Astrocyte of the cerebellum (primary cell): Measurements from ENCODE around the gene FCN3.

Source experiments
- DNase-seq: peaks from one replicate; pipeline ENCODE4 v3.0.0-alpha.2; 2011; ENCODE audit warnings: low read depth
- H3K4me3 ChIP-seq: 2 replicates; pipeline ENCODE4 v1.5.1; 2011; ENCODE audit warnings: mild to moderate bottlenecking, low read depth, low read length, moderate library complexity
- CTCF ChIP-seq: IDR thresholded peaks from 2 replicates; pipeline ENCODE4 v1.5.1; 2012; ENCODE audit warnings: low read length, low read depth, moderate library complexity, mild to moderate bottlenecking; ENCODE audit errors: missing control alignments
- in situ Hi-C: cut with HindIII; loops from 2 replicates; pipeline ENCODE4 v1.10.0; 2017; ENCODE audit warnings: low sequenced_read_pairs

Gene FCN3

GRCh38 chr1:27365372-27366112, 9.1 kb downstream of the FCN3 start:
- peak; percentile 68 for DNase-seq
- in situ Hi-C loops: no loop called here
- peak overlapping the region; percentile 60 for H3K4me3 ChIP-seq
- no peak for TF ChIP-seq CTCF

DNA sequence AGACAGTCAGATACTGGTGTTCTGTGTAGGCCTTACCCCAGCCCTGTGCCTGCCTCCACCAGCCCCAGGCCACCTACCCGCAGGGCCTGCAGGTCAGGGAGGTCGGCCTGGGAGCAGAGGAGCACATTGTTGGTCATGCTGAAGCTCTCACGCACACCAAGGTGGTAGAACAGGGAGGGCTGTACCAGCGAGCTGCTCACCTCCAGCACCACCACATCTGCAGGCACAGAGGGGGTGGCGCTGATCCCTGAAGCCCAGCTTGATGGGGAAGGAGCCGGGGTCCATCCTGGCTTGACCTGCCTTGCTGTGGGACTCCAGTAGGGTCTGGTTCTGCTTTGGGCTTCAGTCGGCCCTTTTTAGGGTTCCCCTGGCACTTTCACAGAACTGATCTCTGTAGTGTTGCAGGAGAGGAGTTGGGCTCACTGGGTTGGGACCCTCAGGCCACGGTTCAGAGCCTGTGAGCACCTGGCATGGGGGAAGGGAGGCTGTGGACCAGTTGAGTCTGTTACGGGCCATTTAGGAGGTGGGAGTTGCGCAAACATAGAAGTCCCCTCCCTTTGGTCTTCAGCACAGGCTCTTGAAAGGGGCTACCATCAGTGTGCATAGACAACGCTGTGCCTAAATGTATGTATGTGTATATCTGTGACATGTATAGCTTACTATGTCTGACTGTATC, 9.8 kb downstream of the FCN3 start:
- TF ChIP-seq CTCF: no peak
- peak overlapping the region; percentile 60 for H3K4me3 ChIP-seq
- in situ Hi-C loops: no loop called here
- DNase-seq: no peak

GRCh38 chr1:27363766-27364695, 10.6 kb downstream of the FCN3 start:
- no peak for DNase-seq
- TF ChIP-seq CTCF: no peak
- in situ Hi-C loops: no loop called here
- no peak overlapping the region for H3K4me3 ChIP-seq

- H3K4me3 ChIP-seq: no peak overlapping the region
- in situ Hi-C loops: no loop called here
- no peak for DNase-seq
- TF ChIP-seq CTCF: no peak
Measured at GRCh38 chr1:27361553-27361952, 13.1 kb downstream of the FCN3 start.

DNA sequence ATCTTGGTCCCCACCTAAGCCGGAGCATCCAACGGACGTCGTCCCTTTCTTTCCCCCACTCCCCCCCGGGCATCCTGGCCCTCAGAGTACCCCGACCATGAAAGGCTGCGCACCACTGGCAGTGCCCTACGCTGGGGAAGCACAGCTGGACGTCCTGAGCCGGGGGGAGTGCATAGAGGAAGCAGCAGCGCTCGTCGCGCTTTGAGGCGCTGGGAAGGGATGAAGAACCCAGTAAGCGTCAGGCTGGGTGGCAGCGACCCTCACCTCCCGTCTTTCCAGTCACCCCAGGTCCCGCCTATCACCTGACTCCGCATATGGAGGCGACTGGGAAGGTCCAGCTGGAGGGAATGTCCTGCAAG, 13.6 kb downstream of the FCN3 start:
- in situ Hi-C loops: no loop called here
- H3K4me3 ChIP-seq: no peak overlapping the region
- no peak for DNase-seq
- TF ChIP-seq CTCF: no peak
